HG02938 (cell line): ENCODE results near the gene EMILIN3.

Source experiments
- ATAC-seq: cut with Tn5 transposase; IDR thresholded peaks from one replicate; pipeline ENCODE4 v1.9.1; 2021; ENCODE audit warnings: mild to moderate bottlenecking, moderate library complexity; ENCODE audit not compliant: unreplicated experiment

Gene EMILIN3

DNA sequence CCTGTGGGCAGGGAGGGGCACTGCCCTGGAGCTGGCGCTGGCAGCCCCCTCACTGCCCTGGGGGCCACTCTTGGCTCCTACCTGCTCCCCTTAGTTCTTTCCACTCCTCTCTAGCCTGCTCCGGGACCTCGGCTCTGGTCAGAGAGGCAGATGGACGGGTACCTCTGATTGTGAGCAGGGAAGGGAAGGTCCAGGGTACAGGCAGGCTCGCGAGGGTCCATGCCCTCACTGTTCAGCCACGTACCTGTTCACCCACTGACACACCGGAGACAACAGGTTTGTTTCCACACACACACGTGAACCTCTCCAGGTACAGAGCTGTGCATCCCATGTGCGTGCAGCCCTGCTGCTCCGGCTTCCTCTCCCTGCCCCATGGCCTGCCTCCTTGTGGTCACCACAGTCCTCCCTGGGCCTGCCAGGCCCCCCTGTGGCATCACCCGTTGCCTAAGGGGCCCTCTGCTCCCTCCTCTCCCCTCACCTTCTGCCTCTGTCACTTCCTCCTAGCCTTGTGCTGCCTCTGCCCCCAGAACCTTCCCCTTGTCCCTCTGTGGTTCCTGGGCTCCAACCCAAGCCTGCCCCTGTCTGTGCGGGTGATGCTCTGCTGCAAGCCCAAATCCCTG lies 2.3 kb downstream of the EMILIN3 start:
- ATAC-seq = no peak

GRCh38 chr20:41363601-41364000 lies 3.0 kb downstream of the EMILIN3 start:
- no peak for ATAC-seq

GRCh38 chr20:41362748-41363140 lies 3.9 kb downstream of the EMILIN3 start:
- no peak for ATAC-seq

GRCh38 chr20:41361757-41362747 lies 4.6 kb downstream of the EMILIN3 start:
- no peak for ATAC-seq

GRCh38 chr20:41360831-41361756 lies 5.5 kb downstream of the EMILIN3 start:
- ATAC-seq = no peak

GRCh38 chr20:41359541-41360011 lies 7.0 kb downstream of the EMILIN3 start:
- ATAC-seq = no peak

DNA sequence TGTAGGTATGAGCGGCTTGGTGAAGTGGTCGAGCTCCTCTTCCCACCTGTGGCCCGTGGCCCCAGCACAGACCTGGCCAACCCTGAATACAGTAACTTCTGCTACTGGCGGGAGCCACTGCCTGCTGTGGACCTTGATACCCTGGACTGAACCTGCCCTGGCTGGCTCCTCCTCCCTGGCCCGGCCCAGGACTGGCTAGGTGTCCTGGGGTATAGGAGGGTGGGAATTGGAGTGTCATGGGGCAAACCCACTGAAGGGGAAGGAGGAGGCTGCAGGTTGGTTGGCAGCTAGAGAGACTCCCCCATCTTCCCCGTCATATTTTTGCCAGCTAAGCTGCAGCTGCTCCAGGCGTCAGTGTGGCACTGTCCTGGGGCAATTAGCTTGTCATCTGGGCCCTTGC lies 7.9 kb downstream of the EMILIN3 start:
- no peak for ATAC-seq

- no peak for ATAC-seq
Observed at GRCh38 chr20:41358230-41358629, 8.4 kb downstream of the EMILIN3 start.

DNA sequence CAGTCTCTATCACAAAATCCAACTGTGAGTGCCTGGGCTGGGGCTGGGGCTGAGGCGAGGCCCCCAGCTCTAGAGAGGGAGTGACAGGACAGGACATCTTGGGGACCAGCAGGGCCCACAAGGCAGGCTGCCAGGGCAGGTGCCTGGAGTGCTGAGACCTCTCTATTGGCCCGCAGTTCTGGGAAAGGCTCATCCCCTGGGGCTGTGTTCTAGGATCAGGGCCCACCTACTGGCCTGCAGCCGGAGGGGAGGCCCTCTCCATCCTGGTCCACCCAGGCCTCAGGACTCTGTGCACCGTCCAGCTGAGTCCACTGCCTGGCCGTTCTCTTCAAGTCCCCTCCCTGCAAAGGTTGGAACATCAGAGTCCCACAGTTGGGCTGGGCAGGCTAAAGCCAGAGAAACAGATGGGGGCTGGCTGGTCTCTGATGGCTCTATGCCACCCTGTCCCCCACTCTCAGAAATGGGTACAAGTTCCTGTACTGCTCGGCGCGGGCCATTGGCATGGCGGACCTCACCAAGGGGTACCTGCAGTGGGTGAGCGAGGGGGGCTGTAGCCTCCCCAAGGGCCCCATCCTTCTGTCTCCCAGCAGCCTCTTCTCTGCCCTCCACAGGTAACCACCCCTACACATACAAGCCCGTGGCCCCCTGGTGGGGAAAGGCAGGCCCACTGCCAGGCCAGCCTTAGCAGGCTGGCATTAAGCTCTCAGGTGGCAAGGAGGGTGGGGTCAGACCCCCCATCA lies 9.0 kb downstream of the EMILIN3 start:
- no peak for ATAC-seq

GRCh38 chr20:41356951-41357350 lies 9.7 kb downstream of the EMILIN3 start:
- ATAC-seq = no peak

GRCh38 chr20:41355598-41356203 lies 10.9 kb downstream of the EMILIN3 start:
- no peak for ATAC-seq

- no peak for ATAC-seq
Observed at GRCh38 chr20:41355192-41355591, 11.4 kb downstream of the EMILIN3 start.

GRCh38 chr20:41353530-41353929 lies 13.1 kb downstream of the EMILIN3 start:
- no peak for ATAC-seq

DNA sequence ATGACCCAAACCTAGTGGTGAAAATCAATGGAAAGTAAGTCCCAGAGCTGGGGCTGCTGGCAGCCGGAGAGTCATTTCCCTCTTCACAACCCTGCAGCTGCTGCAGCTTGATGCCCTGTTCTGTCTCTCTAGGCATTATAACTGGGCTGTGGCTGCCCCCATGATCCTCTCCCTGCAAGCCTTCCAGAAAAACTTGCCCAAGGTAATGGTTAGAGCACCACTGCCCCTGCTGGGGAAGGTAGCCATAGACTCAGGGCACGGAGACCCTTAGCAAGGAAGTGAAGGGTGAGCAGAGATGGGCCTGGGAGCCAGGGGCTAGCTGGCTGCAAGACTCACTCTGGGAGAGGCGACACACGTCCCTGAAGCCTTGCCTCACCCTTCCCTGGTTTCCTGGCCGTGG lies 14.0 kb downstream of the EMILIN3 start:
- no peak for ATAC-seq

DNA sequence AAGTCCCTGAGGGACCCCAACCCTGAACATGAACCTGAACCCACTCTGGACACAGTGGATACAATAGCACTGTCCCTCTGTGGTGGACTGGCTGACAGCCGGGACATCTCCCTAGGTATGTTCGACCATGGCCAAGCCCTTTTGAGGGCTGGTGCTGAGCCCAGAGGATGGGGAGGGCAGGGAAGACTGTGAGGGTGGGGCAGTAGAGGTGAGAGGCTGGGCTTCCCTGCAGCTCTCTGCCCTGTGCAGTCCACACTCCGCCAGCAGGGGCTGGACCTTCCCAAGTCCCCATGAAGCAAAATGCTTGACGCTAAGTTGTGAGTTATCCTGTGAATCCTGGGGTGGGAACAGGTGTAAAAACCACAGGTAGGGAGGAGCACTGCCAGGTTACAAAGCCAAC lies 14.5 kb downstream of the EMILIN3 start:
- no peak for ATAC-seq

- no peak for ATAC-seq
Observed at GRCh38 chr20:41350408-41350962, 16.1 kb downstream of the EMILIN3 start.

GRCh38 chr20:41349943-41350342 lies 16.7 kb downstream of the EMILIN3 start:
- no peak for ATAC-seq

DNA sequence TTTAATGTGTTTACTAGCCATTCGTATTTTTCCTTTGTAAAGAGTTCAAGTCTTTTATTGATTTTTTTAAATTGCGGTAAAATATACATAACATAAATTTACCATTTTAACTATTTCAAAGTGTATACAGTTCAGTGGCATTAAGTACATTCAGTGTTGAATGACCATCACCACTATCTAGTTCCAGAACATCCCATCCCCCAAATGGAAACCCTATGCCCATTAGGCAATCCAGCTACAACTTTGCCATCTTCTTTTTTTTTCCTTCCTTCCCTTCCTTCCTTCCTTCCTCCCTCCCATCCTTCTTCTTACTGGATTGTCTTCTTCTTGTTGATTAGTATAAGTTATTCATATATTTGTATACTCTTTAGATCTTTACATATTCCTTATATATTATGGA lies 17.4 kb downstream of the EMILIN3 start:
- no peak for ATAC-seq

DNA sequence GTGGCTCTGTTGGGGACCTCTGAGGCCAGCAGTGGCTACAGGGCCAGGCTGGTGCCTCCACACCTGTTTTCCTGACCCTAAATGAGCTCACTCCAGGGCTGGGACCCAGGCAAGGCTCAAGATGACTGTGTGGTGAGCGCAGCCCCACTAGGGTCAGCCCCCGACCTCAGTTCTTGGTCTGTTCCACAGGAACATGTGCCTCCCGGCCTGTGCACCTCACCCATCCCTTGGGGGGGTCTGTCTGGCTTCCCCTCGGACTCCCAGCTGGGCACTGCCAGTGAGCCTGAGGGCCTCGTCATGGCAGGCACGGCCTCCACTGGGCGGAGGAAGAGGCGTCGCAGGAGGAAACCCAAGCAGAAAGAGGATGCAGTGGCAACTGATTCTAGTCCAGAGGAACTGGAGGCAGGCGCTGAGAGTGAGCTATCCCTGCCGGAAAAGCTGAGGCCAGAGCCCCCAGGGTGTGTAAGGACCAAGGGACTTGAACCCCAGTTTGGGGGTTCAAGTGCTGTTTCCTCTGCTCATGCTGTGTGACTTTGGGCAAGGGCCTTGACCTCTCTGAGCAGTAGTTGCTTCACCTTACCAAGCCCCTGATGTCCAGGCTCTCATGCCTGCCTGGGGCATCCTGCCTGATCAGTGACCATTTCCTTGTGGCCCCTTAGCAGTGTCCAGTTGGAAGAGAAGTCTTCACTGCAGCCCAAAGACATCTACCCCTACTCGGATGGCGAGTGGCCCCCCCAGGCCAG lies 18.0 kb downstream of the EMILIN3 start:
- ATAC-seq = no peak
